GM21360 (cell line): ENCODE data around the gene SPEM2.

Source experiments
- ATAC-seq: cut with Tn5 transposase; IDR thresholded peaks from one replicate; pipeline ENCODE4 v1.9.1; 2021; ENCODE audit warnings: mild to moderate bottlenecking, moderate library complexity; ENCODE audit not compliant: unreplicated experiment

Gene SPEM2

GRCh38 chr17:7440113-7440833, 14.9 kb downstream of the SPEM2 start:
- no peak for ATAC-seq

- ATAC-seq, result no peak
These were observed 15.4 kb downstream of the SPEM2 start for GRCh38 chr17:7440834-7441195.

- ATAC-seq, result no peak
These were observed 15.8 kb downstream of the SPEM2 start for GRCh38 chr17:7441266-7441665.

GRCh38 chr17:7442142-7442541, 16.7 kb downstream of the SPEM2 start:
- no peak for ATAC-seq

GRCh38 chr17:7443499-7444485, 18.4 kb downstream of the SPEM2 start:
- ATAC-seq, result no peak

- no peak for ATAC-seq
These were observed 19.5 kb downstream of the SPEM2 start, which contains the start of gene CHRNB1 for GRCh38 chr17:7444682-7445618. CHRNB1 (plus strand) TSS chr17:7445061; CDS start chr17:7445128, 67 bp downstream.

GRCh38 chr17:7445619-7445968, 20.2 kb downstream of the SPEM2 start:
- no peak for ATAC-seq

- no peak for ATAC-seq
These were observed 23.0 kb downstream of the SPEM2 start for GRCh38 chr17:7448461-7448860.

- ATAC-seq, result no peak
These were observed 34.6 kb downstream of the SPEM2 start for GRCh38 chr17:7459961-7460545.

- ATAC-seq, result no peak
These were observed 35.6 kb downstream of the SPEM2 start for GRCh38 chr17:7460850-7461660.

- no peak for ATAC-seq
These were observed 37.3 kb downstream of the SPEM2 start for GRCh38 chr17:7462474-7463371.

- no peak for ATAC-seq
These were observed 38.0 kb downstream of the SPEM2 start for GRCh38 chr17:7463372-7463846.

GRCh38 chr17:7464081-7464480, 38.7 kb downstream of the SPEM2 start:
- ATAC-seq, result no peak

GRCh38 chr17:7465597-7466275, 40.3 kb downstream of the SPEM2 start:
- no peak for ATAC-seq

- no peak for ATAC-seq
These were observed 40.9 kb downstream of the SPEM2 start for GRCh38 chr17:7466318-7466638.

- no peak for ATAC-seq
These were observed 41.4 kb downstream of the SPEM2 start for GRCh38 chr17:7466639-7467341.

- ATAC-seq, result no peak
These were observed 42.1 kb downstream of the SPEM2 start for GRCh38 chr17:7467498-7467897.

- no peak for ATAC-seq
These were observed 42.9 kb downstream of the SPEM2 start for GRCh38 chr17:7468290-7468689.
